Activated naive CD4-positive, alpha-beta T cell treated with anti-CD3 and anti-CD28 coated beads, Interleukin-2, amount 10 ng/mL, durations not matched to agents 7 days and 5 days (primary cell): Measurements from ENCODE around the gene PROSER2.

ENCODE experiments used
- CTCF ChIA-PET: fragments of 350-600 bp; sonication (Branson Sonifier 250); formaldehyde crosslinking; loops from one replicate; lab custom pipeline; 2021; ENCODE audit warnings: antibody characterized with exemption; lab: Charles Lee
- DNase-seq: peaks from one replicate; pipeline ENCODE4 v3.0.0-alpha.2; 2020
- H3K27ac Mint-ChIP-seq: one replicate; pipeline ENCODE4 v1.8.0; 2021; ENCODE audit warnings: mild to moderate bottlenecking, moderate library complexity, mixed read lengths
- H3K27me3 Mint-ChIP-seq: one replicate; pipeline ENCODE4 v1.8.0; 2021; ENCODE audit warnings: mild to moderate bottlenecking, mixed read lengths
- H3K36me3 Mint-ChIP-seq: one replicate; pipeline ENCODE4 v1.8.0; 2021; ENCODE audit warnings: mixed read lengths
- H3K4me1 Mint-ChIP-seq: one replicate; pipeline ENCODE4 v1.8.0; 2021; ENCODE audit warnings: mixed read lengths
- H3K4me3 Mint-ChIP-seq: one replicate; pipeline ENCODE4 v1.8.0; 2021; ENCODE audit warnings: mild to moderate bottlenecking, moderate library complexity, mixed read lengths
- H3K9me3 Mint-ChIP-seq: one replicate; pipeline ENCODE4 v1.8.0; 2021; ENCODE audit warnings: mixed read lengths

PROSER2 gene

DNA sequence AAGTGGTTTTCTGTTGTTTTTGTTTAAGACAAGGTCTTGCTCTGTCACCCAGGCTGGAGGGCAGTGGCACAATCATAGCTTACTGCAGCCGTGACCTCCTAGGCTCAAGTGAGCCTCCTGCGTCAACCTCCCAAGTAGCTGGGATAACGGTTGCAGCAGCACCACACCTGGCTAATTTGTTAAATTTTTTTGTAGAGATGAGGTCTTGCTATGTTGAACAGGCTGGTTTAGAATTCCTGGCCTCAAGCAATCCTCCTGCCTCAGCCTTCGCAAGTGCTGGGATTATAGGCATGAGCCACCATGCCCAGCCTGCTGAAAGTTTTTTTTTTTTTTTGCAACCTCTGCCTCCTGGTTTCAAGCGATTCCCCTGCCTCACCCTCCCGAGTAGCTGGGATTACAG is 31.1 kb downstream of the PROSER2 start:
- Mint-ChIP-seq H3K4me1 (no peaks in the 10 kb centered on the region), H3K36me3 (no peaks in the 10 kb centered on the region), H3K4me3 (no peak overlapping the region), H3K9me3 (no peaks in the 10 kb centered on the region), H3K27ac (no peak overlapping the region), H3K27me3 (peaks cover 52% of the 10 kb centered on the region)
- DNase-seq = no peak
- CTCF ChIA-PET = interaction anchor here (1.0 kb wide), 1 partner anchor 71 kb away, joined by 3 read pairs; no protein-coding TSS in a partner anchor

DNA sequence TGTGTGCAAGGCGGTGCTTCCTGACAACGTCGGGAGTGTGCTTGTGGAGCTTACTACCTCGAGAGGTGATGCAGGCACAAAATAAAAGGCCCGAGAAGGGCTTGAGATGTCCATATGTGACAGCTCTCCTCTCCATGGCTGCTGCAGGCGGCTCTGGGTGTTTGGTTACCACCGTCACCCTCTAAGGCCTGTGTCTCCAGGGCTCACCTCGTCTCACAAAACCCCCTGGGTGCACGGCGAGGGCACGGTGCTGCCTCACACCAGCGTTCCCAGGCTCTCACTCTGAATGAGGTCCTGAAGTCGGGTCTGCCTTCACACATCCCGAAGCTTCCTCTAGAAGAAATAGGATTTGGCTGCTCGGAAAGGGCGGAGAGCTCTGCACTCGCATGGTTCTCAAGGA is 32.9 kb downstream of the PROSER2 start:
- Mint-ChIP-seq H3K36me3 (no peaks in the 10 kb centered on the region), H3K27ac (no peak overlapping the region), H3K4me3 (no peak overlapping the region), H3K9me3 (no peaks in the 10 kb centered on the region), H3K27me3 (peaks cover 52% of the 10 kb centered on the region), H3K4me1 (no peaks in the 10 kb centered on the region)
- CTCF ChIA-PET = interaction anchor here (0.6 kb wide), 1 partner anchor 36 kb away, joined by 3 read pairs; no protein-coding TSS in a partner anchor
- no peak for DNase-seq

DNA sequence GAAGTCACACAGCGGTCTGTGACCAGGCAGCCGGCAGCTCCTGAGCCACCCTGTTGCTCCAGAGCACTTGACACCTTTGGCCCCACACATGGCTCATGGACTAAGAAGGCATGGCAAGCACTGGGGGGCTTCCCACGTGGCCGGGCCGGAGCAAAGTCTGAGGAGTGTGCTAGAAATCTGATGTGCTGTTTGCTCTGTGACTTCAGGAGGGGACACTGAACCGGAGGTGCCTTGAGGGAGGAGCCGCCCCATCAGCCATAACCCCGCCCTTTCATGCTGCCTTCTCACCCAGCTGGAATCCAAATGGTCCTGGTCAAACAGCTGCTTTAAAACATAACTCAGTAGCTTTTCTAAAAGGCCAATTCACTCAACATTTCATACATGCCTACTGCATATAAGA is 33.5 kb downstream of the PROSER2 start:
- H3K4me3 Mint-ChIP-seq = no peak overlapping the region
- no peak overlapping the region for H3K27ac Mint-ChIP-seq
- H3K9me3 Mint-ChIP-seq = no peaks in the 10 kb centered on the region
- no peaks in the 10 kb centered on the region for H3K4me1 Mint-ChIP-seq
- CTCF ChIA-PET = no interaction called here
- no peaks in the 10 kb centered on the region for H3K36me3 Mint-ChIP-seq
- no peak for DNase-seq
- H3K27me3 Mint-ChIP-seq = peaks cover 52% of the 10 kb centered on the region

DNA sequence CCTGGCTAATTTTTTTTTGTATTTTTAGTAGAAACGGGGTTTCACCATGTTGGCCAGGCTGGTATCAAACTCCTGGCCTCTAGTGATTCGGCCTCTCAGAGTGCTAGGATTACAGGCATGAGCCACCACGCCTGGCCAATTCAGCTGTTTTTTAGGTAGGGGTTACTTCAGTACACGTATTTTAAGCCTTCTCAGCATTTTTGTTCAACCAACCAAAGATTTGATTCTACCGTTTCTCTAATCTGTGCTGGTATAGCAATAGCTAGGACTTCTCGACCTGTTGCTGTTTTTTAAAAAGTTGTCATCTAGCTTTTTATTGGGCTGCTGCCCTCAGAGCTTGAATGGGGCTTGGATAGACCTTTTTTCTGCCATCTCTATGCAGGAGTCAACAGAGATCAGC is 34.9 kb downstream of the PROSER2 start:
- no peak overlapping the region for H3K27ac Mint-ChIP-seq
- CTCF ChIA-PET = no interaction called here
- H3K4me1 Mint-ChIP-seq = peaks cover 10% of the 10 kb centered on the region
- no peaks in the 10 kb centered on the region for H3K9me3 Mint-ChIP-seq
- no peak for DNase-seq
- H3K36me3 Mint-ChIP-seq = no peaks in the 10 kb centered on the region
- no peak overlapping the region for H3K4me3 Mint-ChIP-seq
- H3K27me3 Mint-ChIP-seq = peaks cover 53% of the 10 kb centered on the region

DNA sequence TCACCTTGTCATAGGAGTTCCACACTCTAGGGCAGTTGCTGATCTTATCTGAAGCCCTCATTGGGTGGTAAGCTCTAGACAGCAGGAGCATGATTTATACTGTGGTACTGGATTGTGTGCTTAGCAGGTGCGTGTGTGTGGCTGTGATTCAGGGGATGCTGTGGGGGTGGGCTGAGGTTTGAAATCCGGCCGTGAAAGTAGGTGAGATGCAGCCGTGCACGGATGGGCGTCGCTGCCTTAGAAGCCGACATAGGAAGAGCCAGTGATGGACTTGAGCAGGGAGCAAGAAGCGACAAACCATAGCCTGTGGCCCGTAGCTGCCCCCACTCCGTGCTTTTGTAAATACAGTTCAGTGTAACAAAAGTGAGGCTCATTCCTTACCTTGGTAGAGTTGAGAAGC is 38.2 kb downstream of the PROSER2 start:
- Mint-ChIP-seq H3K36me3 (no peaks in the 10 kb centered on the region), H3K4me1 (peaks cover 23% of the 10 kb centered on the region), H3K27ac (no peak overlapping the region), H3K9me3 (no peaks in the 10 kb centered on the region), H3K27me3 (peaks cover 62% of the 10 kb centered on the region), H3K4me3 (no peak overlapping the region)
- CTCF ChIA-PET = interaction anchor here (1.8 kb wide), 1 partner anchor 79 kb away, joined by 6 read pairs; no protein-coding TSS in a partner anchor
- no peak for DNase-seq

DNA sequence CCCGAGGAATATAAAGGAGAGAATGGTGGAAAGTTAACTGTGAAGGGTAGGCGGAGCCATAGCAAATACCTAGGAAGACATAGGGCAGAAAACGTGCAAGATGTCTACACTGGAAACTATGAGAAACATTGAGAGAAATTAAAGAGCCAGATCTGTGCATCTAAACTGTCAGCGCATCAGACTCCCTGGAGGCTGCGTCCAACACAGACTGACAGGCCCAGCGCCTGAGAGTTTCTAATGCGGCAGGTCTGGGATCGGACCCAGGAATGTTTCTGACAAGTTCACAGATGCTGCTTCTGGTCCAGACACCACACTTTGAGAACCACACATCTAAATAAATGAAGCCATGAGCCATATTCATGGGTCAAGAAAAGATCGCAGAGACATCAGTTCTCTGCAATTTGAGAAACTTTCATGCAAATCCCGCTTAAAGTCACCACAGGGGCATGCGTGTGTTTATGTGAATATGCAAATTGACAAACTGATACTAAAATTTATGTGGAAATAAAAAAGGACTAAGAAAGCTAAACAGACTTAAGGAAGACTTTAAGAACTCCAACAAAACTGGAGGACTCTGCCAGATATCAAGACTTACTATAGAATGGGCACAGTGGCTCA is 38.8 kb downstream of the PROSER2 start:
- no peak for DNase-seq
- no peak overlapping the region for H3K4me3 Mint-ChIP-seq
- CTCF ChIA-PET = interaction anchor here (1.8 kb wide), 1 partner anchor 79 kb away, joined by 6 read pairs; no protein-coding TSS in a partner anchor
- no peak overlapping the region for H3K27ac Mint-ChIP-seq
- H3K27me3 Mint-ChIP-seq = peaks cover 61% of the 10 kb centered on the region
- no peaks in the 10 kb centered on the region for H3K9me3 Mint-ChIP-seq
- H3K4me1 Mint-ChIP-seq = peaks cover 23% of the 10 kb centered on the region
- H3K36me3 Mint-ChIP-seq = no peaks in the 10 kb centered on the region

DNA sequence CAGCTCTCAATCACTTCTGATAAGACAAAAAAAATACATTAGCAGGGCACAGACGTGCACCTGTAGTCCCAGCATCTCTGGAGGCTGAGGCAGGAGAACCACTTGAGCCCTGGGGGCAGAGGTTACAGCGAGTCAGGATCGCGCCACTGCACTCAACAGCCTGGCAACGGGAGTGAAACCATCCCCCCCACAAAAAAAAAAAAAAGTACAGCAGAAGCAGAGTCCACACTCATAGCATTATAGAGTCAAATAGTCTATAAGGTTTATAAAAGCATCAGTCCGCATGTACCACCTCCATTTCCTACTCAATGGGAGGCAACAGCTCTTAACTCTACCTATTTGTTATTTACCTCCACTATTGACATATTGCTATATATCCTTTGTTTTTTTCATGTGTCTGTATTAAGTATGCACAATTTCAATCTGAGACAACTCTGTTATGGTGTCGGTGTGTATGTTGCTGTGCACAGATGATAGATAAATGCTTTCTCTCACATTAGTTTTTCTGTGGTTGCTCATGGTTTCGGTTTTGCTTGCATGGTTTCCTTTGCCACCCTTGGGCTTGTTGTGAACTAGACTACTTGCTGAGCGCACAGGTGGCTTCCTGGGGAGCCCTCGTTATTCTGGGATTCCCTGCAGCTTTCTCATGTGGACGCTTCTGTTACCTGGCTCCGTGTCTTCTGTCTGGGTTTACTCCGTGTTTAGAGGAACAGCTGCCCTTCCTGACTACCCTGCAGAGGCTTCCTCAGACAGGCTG is 40.4 kb downstream of the PROSER2 start:
- peaks cover 65% of the 10 kb centered on the region for H3K27me3 Mint-ChIP-seq
- DNase-seq = peak; percentile 74
- CTCF ChIA-PET = no interaction called here
- H3K9me3 Mint-ChIP-seq = no peaks in the 10 kb centered on the region
- H3K4me1 Mint-ChIP-seq = peaks cover 23% of the 10 kb centered on the region
- peak overlapping the region; percentile 25 for H3K27ac Mint-ChIP-seq
- no peaks in the 10 kb centered on the region for H3K36me3 Mint-ChIP-seq
- H3K4me3 Mint-ChIP-seq = peak overlapping the region; percentile 1

DNA sequence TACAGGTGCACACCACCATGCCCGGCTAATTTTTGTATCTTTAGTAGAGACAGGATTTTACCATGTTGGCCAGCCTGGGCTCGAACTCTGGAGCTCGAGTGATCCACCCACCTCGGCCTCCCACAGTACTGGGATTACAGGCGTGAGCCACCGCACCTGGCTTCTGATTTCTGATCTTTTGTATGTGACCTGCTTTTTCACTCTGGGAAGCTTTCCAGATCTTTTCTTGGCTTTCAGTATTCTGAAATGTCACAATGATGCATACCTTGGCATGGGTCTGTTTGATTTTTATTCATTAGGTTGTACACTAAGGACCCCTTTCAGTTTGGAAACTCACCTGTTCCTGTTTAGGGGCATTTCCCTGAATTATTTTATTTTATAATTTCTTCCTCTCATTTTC is 41.6 kb downstream of the PROSER2 start:
- Mint-ChIP-seq H3K4me1 (peaks cover 23% of the 10 kb centered on the region), H3K36me3 (no peaks in the 10 kb centered on the region), H3K9me3 (no peaks in the 10 kb centered on the region), H3K27ac (no peak overlapping the region), H3K27me3 (peaks cover 63% of the 10 kb centered on the region), H3K4me3 (no peak overlapping the region)
- no peak for DNase-seq
- CTCF ChIA-PET = no interaction called here

DNA sequence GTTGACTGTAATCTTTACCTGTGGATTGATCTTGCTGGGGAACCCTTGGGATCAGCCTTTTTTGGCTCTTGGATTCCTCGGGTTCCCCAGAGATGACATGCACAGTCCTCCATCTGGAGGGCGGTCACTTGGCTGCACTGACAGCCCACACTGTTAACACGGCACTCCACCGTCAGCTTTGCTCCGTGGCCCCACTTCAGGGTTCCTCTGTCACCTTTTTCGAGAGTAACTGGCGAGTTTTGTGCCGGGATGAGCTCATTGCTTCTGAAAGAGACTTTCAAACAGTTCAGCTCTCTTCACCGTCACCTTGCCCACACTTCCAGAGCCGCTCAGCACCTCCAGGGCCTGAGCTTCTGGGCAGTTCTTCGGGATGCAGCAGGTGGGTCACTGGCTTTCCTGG is 42.4 kb downstream of the PROSER2 start:
- Mint-ChIP-seq H3K36me3 (no peaks in the 10 kb centered on the region), H3K4me1 (peaks cover 23% of the 10 kb centered on the region), H3K4me3 (no peak overlapping the region), H3K9me3 (no peaks in the 10 kb centered on the region), H3K27me3 (peaks cover 60% of the 10 kb centered on the region), H3K27ac (no peak overlapping the region)
- CTCF ChIA-PET = no interaction called here
- no peak for DNase-seq

DNA sequence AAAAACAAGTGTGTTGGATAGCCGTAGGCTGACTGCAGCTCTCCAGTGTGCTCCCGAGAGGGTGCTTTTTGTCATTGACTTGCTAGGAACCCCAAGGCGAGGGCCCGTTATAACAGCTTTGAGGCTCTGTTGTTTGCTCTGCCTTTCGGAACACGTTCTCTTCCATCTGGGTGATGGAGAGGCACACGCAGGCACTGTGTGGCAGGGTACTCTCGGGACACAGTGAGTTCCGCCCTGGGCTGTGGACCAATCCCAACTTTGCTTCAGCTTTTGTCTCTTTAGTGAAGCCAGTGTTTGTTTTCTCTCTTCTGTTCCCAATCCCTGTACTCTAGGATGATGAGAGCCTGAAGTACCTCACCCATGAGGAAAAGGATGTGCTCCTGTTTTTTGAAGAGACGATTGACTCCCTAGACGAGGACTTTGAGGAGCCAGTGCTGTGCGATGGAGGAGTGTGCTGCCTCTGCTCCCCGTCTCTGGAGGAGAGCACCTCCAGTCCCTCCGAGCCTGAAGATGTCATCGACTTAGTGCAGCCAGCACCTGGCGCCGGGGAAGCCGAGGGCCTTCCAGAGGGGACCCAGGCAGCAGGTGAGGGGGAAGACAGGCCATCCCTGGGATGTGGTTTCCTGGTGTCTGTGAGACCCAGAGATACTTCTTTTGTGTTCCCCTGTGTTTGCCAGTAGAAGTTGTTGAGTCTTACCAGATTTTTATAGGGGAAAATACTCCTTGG is 43.2 kb downstream of the PROSER2 start:
- DNase-seq = no peak
- H3K4me3 Mint-ChIP-seq = no peak overlapping the region
- peaks cover 28% of the 10 kb centered on the region for H3K4me1 Mint-ChIP-seq
- no peaks in the 10 kb centered on the region for H3K36me3 Mint-ChIP-seq
- H3K27ac Mint-ChIP-seq = no peak overlapping the region
- peaks cover 59% of the 10 kb centered on the region for H3K27me3 Mint-ChIP-seq
- CTCF ChIA-PET = no interaction called here
- no peaks in the 10 kb centered on the region for H3K9me3 Mint-ChIP-seq

DNA sequence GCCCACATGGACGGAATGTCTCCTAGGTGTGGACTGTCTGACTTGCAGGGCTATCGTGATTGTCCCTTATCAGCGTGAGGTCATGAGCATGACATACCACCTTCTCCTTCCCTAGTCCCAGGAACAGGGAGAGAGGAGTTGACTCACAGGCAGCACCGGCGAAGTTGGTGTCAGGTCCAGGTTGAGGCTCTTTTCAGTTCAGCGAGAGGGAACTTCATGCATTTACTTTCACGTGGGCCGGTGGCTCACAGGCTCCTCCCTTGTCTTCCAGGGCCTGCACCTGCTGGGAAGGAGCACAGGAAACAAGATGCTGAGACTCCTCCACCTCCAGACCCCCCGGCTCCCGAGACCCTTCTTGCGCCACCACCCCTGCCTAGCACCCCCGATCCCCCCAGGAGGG is 46.1 kb downstream of the PROSER2 start:
- H3K36me3 Mint-ChIP-seq = no peaks in the 10 kb centered on the region
- peaks cover 16% of the 10 kb centered on the region for H3K4me1 Mint-ChIP-seq
- H3K27me3 Mint-ChIP-seq = peaks cover 62% of the 10 kb centered on the region
- no peak overlapping the region for H3K27ac Mint-ChIP-seq
- CTCF ChIA-PET = no interaction called here
- no peak overlapping the region for H3K4me3 Mint-ChIP-seq
- DNase-seq = no peak
- no peaks in the 10 kb centered on the region for H3K9me3 Mint-ChIP-seq

DNA sequence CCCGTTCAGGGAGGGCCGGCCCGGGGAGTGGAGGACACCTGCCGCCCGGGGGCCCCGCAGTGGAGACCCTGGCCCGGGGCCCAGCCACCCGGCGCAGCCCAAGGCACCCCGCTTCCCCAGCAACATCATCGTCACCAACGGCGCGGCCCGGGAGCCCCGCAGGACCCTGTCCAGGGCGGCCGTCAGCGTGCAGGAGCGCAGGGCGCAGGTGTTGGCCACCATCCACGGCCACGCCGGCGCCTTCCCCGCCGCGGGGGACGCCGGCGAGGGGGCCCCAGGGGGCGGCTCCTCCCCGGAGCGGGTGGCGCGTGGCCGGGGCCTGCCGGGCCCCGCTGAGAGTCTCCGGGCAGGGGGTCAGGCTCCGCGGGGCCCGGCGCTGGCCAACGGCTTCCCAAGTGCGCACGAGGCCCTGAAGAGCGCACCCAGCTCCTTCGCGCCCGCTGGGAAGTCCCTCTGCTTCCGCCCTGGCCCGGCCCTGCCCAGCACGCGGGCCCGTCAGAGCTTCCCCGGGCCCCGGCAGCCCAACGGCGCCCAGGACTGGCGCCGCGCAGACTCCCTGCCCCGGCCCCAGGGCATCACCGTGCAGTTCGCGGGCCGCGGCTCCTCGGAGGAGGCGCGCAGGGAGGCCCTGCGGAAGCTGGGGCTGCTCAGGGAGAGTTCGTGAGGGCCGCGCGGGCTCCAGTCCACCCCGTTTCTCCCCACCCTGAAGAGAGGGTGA is 46.7 kb downstream of the PROSER2 start:
- Mint-ChIP-seq H3K4me3 (no peak overlapping the region), H3K4me1 (peaks cover 21% of the 10 kb centered on the region), H3K27ac (no peak overlapping the region), H3K36me3 (no peaks in the 10 kb centered on the region), H3K27me3 (peaks cover 67% of the 10 kb centered on the region), H3K9me3 (no peaks in the 10 kb centered on the region)
- DNase-seq = no peak
- CTCF ChIA-PET = no interaction called here

DNA sequence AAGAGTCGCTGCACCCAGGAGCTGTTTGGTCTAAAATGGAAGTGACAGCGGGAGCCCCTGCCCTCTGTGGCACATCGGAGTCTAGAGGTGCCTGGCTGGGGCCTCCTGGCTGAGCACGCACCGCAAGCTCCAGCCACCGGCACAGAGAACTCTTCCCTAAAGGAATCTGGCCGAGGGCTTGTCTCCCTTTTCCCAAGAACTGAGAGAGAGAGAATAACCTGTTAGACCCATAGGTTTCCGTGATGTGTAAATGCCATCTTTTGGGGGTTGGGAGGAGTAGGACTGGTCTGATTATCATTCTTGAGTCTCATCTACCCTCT is 47.3 kb downstream of the PROSER2 start:
- Mint-ChIP-seq H3K4me3 (no peak overlapping the region), H3K27ac (no peak overlapping the region), H3K4me1 (peaks cover 23% of the 10 kb centered on the region), H3K9me3 (no peaks in the 10 kb centered on the region), H3K27me3 (peaks cover 70% of the 10 kb centered on the region), H3K36me3 (no peaks in the 10 kb centered on the region)
- CTCF ChIA-PET = no interaction called here
- no peak for DNase-seq

DNA sequence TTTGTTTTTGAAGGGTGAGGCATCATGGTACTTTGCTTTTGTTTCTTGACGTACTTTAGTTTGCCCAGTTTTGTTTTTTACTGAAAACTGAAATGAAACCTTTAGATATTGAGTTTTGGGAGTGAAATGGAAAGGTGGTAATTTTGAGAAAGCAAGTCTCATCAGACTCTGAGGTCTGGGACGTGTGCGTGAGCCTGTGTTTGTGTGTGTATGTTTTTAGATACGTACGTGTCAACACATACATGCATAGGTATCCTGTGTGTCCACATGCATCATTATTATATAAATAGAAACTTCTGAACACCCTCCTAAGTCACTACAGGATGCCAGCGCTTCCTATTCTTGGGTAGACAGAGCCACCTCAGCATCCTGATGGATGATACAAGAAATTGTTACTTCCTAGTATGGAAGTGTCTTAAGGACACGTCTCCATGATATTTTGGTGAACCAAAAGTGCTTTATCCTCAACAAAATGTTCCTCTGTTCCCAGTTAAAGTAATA is 47.8 kb downstream of the PROSER2 start:
- Mint-ChIP-seq H3K27ac (no peak overlapping the region), H3K4me1 (peaks cover 23% of the 10 kb centered on the region), H3K36me3 (no peaks in the 10 kb centered on the region), H3K4me3 (no peak overlapping the region), H3K27me3 (peaks cover 67% of the 10 kb centered on the region), H3K9me3 (no peaks in the 10 kb centered on the region)
- DNase-seq = no peak
- CTCF ChIA-PET = no interaction called here
